HL-60/S4 (cell line): ENCODE measurements around the gene GSPT1.
"Not testable (repeated sequence)": the region's sequence is repeated elsewhere in the genome, so short reads cannot be mapped to it uniquely, and the experiment has no call there.

Experiments
- in situ Hi-C: fragments of 300-500 bp; cut with MboI; formaldehyde crosslinking; loops from 2 replicates; pipeline ENCODE4 v1.14.3; 2022; ENCODE audit warnings: low sequenced_read_pairs

The GSPT1 gene

DNA sequence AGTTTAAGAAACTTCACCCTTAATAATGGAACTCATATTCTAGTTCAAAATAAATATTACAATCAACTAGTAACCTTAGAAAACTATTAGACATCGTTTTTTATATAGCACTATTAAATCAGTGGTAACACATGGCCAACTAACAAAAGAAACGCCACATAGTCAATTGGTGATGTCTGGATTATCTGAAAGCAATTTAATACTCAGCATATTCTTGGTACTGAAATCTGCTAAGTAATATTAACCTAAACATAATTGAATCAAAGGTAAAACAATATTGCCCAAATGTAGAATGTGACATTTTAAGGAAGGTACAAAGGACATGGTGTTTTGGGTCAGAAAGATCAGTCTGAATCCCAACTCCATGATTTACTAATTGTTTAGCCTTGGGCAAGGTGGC is 53.3 kb downstream of the GSPT1 start:
- in situ Hi-C loops, result no loop called here

DNA sequence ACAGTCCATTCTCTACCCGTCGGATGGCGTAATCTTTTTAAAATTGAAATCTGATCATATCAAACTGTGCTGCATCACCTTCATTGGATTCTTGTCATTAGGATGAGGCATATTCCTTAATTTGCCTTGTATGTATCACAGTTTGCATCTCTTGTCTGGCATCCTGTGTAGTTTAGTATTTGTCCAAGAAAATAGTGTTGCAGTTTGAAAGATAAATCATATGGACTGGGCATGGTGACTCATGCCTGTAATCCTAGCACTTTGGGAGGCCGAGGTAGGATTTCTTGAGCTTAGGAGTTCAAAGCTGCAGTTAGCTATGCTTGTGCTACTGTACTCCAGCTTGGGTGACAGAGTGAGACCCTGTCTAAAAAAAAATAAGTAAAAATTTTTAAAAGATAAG is 58.6 kb downstream of the GSPT1 start:
- in situ Hi-C loops, result no loop called here

DNA sequence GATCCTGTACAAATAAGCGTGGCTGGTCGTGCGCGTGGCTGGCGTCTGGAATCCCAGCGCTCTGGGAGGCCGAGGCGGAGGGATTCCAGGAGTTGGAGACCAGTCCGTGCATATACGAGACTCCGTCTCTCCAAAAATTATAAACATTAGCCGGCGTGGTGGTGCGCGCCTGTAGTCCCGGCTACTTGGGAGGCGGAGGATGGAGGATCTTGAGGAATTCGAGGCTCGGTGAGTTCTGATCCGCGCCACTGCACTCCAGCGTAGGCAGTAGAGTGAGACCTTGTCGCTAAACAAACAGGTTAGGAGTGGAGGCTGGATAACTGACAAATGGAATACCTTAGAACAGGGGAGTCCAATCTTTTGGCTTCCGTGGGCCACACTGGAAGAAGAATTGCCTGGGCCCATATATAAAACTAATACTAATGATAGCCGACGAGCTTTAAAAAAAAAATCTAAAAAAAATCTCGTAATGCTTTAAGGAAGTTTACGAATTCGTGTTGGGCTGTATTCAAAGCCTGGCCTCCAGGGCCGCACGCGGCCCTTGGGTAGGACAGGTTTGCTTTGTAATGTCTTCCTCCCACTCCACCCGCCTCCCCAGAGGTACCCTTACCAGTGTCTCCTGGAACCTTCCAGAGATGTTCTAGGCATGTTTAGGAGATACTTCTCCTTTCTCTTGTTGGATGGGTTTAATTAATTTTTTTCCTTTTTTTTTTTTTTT is 63.5 kb downstream of the GSPT1 start:
- in situ Hi-C loops, result no loop called here

DNA sequence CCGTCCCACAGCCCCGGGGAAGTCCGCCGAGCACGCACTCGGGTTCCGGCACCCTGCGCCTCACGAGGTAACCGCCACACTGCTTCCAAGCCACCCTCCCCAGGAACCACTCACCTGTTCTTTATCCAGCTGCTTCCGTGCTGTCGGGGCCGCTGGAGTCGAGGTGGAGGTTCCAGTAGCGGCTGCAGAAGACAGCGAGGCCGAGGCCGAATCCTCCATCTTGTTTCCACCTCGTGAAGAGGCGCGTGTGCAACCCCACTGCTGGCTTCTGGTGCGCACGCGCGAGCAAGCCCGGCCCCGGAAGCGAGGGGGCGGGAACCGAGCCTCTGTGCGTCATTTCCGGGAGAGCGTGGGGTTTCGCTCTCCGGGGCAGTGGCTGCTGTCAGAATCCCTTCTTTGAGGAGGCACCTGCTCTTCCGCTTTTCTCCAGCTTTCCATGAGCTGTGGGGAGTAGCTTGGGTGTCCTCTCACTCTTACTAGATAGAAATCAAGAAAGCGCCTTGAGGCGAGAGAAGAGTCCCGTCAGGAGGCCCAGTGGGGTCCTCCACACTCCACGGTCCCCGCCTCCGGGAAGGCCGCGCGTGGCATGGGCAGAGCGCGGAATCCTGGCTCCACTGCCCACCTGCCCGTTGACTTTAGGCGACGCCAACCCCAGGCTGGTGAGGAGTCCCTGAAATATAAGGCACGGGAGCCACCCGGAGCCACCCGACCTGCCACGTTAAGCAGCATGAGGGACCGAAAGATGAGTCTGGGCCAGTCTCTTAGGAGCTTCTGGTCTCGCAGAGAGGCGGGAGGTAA is 64.3 kb downstream of the GSPT1 start, which contains the start of gene RSL1D1:
Gene RSL1D1 (minus strand): TSS at position 249 of the 798 bp plus-strand sequence. CDS start 30 bp downstream, at position 219.
- in situ Hi-C loops, result no loop called here

DNA sequence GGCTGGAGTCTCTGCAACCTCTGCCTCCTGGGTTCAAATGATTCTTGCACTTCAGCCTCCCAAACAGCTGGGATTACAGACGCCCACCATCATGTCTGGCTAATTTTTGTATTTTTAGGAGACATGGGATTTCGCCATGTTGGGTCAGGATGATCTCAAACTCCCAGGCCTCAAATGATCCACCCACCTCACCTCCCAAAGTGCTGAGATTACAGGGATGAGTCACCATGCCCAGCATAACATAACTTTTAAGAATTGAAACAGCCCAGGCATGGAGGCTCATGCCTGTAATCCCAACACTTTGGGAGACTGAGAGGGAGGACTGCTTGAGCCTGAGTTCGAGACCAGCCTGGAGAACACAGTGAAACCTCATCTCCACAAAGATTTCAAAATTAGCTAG is 66.9 kb downstream of the GSPT1 start:
- in situ Hi-C loops, result no loop called here

DNA sequence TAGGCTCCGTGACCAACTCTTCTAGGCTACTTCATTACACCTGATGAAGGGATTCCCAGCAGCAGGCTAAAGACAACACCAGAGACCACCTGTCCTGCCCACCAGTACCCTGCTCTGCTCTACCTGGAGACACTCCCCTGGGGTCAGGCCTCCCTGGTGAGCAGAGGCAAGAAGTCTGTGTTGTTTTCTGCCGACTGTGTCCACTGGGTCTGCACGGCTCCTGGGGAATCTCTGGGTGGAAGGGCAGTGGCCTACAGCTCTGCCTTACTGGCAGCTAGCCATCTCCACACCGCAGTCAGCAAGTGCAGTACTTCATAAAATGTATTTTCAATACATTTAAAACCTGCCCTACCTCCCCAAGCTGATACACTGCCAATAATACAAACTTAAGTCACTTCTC is 71.3 kb downstream of the GSPT1 start:
- in situ Hi-C loops, result no loop called here

DNA sequence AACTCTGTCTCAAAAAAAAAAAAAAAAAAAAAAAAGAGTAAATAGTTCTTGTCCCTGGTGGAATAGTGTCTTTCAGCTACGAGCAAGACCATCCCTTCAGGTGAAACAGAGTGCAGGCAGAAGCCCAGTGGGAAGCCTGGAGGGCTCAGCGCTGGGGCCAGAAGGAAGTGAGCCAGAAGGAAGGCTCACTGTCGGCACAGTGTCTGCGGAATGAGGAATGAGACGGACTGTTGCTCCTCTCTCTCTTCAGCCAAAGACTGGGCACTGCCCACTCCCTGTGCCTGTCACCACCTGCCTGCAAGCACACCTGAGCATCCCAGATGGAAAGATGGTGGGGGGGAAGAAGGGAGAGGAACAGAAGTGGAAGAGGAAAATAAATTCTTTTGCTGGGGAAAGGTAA is 71.9 kb downstream of the GSPT1 start:
- in situ Hi-C loops, result no loop called here

DNA sequence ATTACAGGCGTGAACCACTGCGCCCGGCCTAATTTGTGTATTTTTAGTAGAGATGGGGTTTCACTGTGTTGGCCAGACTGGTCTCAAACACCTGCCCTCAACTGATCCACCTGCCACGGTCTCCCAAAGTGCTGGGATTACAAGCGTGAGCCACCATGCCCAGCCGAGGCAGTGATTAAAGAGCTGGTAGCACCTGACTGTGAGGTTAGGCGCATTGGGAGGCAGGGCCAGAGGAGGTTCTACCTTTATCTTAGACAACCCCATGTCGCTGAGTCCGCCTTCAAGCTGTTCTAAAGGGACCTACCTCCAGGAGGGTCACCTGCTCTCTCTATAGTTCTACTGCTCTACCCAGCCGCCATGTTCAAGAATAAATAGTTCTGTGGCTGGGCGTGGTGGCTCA is 72.5 kb downstream of the GSPT1 start:
- in situ Hi-C loops, result no loop called here

DNA sequence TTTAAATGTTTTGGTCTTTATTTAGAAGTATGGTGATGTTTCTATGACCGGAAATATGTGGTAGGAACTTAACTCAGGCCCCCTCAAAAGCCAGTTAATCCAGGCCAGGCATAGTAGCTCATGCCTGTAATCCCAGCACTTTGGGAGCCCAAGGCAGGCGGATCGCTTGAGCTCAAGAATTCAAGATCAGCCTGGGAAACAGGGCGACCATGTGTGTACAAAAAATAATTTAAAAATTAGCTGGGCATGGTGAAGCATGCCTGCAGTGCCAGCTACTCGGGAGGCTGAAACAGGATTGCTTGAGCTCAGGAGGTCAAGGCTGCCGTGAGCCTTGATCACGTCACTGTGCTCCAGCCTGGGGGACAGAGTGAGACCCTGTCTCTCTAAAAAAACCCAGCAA is 74.7 kb downstream of the GSPT1 start:
- in situ Hi-C loops, result no loop called here

DNA sequence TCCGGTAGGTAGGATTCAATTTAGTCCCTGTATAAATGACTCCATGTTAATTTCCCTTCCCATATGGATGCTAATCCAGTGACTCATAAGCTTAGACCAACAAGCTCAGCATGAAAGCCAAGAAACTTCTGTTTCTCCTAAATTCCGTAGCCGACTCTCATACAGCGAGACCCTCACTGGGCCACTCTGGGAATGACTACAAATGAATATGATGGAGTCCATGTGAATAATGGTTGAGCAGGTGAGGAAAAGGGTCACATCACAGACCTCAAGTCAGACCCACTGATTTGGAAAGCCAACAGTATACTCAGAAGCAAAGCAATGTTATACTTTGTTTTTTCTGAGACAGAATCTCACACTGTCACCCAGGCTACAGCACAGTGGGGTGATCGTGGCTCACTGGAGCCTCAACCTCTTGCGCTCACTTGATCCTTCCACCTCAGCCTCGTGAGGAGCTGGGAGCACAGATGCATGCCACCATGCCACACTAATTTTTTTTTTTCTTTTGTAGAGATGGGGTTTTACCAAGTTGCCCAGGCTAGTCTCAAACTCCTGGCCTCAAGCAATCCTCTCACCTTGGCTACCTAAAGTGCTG is 79.0 kb downstream of the GSPT1 start:
- in situ Hi-C loops, result no loop called here

DNA sequence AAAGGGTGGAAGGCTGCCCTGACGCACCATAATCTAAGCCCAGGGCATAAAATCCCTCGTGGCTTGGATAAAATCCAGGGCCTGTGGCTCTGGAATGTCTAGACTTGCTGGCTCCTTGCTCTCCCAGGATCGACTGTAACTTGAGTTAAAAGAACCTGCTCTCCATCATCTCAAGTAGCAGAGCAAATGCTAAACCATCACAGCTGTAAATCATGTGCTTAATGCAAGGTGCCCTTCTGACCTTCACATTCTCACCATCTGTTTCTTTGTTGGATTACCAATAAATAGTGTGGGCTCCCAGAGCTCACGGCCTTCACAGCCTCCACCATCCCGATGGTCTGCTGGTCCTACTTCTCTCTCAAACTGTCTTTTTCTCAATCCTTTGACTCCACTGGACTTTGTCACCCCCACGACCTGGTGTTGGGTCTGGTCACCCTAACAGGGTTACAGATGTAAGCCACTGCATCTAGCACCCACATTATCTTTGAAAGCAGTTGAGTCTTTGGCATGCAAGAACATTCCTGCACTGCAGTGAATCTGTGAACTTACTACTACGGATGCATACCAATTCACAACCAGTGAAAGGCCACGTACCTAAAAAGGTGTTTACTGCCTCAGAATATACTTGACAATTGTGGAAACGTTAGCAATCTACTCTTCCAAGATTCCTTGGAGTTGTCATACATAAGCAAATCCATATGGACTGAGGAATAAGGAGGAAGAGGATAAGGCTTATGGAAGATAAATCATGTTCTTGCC is 79.7 kb downstream of the GSPT1 start:
- in situ Hi-C loops, result no loop called here

DNA sequence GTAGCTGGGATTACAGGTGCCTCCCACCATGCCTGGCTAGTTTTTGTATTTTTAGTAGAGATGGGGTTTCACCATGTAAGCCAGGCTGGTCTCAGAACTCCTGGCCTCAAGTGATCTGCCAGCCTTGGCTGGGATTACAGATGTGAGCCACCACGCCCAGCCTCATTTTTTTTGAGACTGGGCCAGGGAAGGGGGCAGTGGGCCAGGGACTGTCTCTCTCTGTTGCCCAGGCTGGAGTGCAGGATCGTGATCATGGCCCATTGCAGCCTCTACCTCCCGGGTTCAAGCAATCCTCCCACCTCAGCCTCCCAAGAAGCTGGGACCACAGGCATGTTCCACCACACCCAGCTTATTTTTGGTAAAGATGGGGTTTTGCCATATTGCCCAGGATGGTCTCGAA is 80.4 kb downstream of the GSPT1 start:
- in situ Hi-C loops, result no loop called here

DNA sequence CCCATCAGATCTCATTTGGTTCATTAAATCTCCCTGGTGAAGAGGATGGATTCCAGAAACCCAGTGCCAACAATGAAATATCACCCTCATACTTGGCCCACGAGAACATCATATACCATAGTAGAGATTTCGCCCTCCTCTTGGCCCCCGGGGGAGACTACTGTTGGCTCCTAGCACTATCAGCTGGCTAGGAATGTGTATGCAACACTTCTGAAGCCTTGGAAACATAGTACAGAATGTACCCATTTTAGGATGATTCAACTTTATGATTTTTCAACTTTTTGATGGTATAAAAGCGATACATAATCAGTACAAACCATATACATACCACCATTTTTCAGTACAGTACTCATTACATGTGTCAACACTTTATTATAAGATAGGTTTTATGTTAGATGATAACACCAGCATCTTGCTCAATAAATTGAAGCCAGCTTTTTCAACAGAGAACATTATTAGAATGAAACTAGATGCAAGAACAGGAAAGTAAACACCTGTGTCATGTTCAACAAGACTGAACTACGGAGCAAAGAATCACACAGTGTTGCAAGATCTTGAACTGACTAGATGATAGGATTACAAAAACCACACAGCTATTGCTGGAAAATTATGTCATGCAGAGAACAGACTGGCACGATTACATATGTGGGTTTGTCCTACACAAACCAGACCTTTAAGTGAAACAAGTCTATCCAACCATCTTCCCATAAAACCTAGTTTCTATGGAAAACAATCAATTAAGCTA is 81.6 kb downstream of the GSPT1 start:
- in situ Hi-C loops, result no loop called here

DNA sequence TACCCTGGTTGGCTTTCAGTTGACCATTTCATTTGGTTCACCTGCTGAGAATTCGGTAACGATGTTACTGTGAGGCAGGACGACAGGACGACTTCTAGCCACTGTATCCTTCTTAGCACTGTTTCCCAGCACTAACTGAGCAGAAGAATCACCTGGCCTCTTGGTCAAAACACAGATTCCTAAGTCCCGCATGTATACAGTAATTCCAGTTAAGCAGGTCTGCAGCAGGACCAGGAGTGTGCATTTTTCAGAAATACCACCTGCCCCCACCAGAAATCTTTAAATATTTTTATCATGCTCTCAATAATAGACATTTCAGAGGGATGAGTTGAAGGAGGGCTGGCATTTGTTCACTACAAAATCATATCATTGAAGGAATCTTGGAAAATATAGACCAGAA is 87.1 kb downstream of the GSPT1 start:
- in situ Hi-C loops, result no loop called here

DNA sequence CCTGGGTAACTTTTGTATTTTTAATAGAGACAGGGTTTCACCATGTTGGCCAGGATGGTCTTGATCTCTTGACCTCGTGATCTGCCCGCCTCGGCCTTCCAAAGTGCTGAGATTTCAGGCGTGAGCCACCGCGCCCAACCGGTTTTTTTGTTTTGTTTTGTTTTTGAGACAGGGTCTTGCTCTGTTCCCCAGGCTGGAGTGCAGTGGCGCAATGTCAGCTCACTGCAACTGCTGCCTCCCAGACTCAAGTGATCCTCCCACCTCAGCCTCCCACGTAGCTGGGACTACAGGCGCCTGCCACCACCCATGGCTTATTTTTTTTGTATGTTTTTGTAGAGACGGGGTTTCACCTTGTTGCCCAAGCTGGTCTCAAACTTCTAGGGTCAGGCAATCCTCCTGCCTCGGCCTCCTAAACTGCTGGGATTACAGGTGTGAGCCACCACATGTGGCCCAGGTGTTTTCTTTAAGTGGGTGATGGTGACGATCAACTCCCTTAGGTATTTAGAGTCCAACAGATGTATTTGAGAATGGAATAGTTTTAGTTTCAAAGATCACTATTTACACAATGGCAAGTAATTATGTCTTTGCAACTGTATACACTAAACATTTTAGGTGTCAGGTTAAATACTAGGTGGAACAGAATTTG is 90.1 kb downstream of the GSPT1 start:
- in situ Hi-C loops, result not testable (repeated sequence)

DNA sequence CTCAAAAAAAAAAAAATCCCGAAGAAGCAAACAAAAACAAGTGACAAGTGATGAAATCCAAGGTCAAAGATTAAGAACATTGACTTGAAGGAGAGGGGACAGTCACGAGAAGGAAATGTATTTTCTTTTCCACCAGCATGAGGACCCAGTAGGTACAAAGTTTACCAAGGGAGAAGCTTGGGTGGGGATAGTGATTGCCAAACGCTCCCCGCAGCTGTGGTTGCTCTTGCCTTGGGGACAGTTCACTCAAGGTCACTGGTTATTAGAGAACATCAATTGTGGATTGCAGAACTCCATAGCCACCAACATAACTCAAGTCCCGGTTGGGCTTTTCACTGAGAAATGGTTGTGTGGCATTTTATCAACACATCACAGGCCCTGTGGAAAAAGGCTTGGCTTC is 91.4 kb downstream of the GSPT1 start:
- in situ Hi-C loops, result loop anchor here (25.0 kb wide), 1 partner anchor 862 kb away; no protein-coding TSS in a partner anchor

DNA sequence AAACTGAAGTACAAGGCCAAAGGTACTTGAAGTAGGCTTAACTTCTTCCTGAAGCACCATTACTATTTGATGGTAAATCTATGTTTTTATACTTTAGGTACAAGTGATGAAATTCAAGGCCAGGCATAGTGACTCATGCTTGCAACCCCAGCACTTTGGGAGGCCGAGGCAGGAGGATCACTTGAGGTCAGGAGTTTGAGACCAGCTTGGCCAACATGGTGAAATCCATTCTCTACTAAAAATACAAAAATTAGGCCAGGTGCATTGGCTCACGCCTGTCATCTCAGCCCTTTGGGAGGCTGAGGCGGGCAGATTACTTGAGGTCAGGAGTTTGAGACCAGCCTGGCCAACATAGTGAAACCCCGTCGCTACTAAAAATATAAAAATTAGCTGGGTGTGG is 92.1 kb downstream of the GSPT1 start:
- in situ Hi-C loops, result loop anchor here (25.0 kb wide), 1 partner anchor 861 kb away; no protein-coding TSS in a partner anchor

DNA sequence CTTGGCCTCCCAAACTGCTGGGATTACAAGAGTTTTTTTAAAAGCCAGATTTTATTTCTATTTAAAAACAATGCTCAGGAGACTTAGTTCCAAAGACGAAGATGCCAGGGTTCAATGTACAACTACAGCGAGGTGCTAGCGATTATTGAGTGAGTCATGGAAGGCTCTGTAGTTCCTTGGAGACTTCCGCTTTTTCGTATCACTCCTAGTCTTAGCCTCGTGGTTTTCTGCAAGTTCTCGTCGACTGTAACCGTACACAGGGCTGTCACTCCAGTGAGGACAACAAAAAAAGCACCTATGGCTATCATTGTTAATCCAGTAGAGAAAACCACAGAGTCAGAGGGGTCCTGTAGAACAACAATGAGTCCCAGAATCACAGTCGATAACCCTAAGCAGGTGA is 96.0 kb downstream of the GSPT1 start:
- in situ Hi-C loops, result loop anchor here (25.0 kb wide), 1 partner anchor 857 kb away; no protein-coding TSS in a partner anchor

DNA sequence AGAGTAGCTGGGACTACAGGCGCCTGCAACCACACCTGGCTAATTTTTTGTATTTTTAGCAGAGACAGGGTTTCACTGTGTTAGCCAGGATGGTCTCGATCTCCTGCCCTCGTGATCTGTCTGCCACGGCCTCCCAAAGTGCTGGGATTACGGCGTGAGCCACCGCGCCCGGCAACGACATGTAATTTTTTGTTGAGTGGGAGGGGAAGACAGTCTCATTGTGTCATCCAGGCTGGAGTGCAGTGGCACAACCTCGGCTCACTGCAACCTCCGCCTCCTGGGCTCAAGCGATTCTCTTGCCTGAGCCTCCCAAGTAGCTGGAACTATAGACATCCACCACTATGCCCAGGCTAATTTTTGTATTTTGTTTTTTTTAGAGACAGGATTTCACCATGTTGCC is 96.8 kb downstream of the GSPT1 start:
- in situ Hi-C loops, result loop anchor here (25.0 kb wide), 1 partner anchor 857 kb away; no protein-coding TSS in a partner anchor
